K562 (cell line): ENCODE measurements around the gene KRTAP5-6. TPM values are rescaled to one million over a fixed set of nuclear protein-coding genes. Genes with fewer than 3 reads are reported as not detected.

Source experiments
- ATAC-seq: fragments of 200-7000 bp; cut with Tn5 transposase; 3 replicates; pipeline ENCODE4 v1.9.1; 2020; ENCODE audit warnings: moderate library complexity
- BruUV-seq: library from RNA; stranded (reverse); fragments of 400-500 nt; replicated peaks from 2 replicates; lab custom pipeline; 2021; lab: Mats Ljungman, UMichigan
- CTCF ChIA-PET: fragments of 300-600 bp; formaldehyde crosslinking; extraction: SDS; loops from one replicate; lab custom pipeline; 2021; ENCODE audit warnings: low intra/inter-chr PET ratio; lab: Yijun Ruan, JAX
- POLR2A ChIA-PET: fragments of 300-600, 350-650 bp; sonication (Branson Sonifier 250); formaldehyde crosslinking; extraction: SDS; loops from one replicate; lab custom pipeline; 2021; ENCODE audit warnings: antibody characterized with exemption, inconsistent platforms; lab: Yijun Ruan, JAX
- DNase-seq, 4 experiments: peaks; one replicate each; pipeline versions ENCODE4 v3.0.0 to v3.0.0-alpha.2; 2011 to 2018; ENCODE audit warnings: low spot score in 3 of 4, mixed read lengths in 3 of 4; ENCODE audit errors: extremely low read depth in 1 of 4
- FAIRE-seq: peaks from 2 replicates; lab custom pipeline; 2011; peaks lifted over from hg19 to GRCh38; lab: Jason Lieb, UNC
- H2AFZ ChIP-seq: 2 replicates; pipeline ENCODE4 v1.6.0; 2011; ENCODE audit warnings: low read depth, low read length, control low read depth, inconsistent platforms
- H3K27ac ChIP-seq: fragments of 200-600 bp; 3 replicates; pipeline ENCODE4 v1.8.0; 2011; ENCODE audit warnings: low read depth, mild to moderate bottlenecking, control low read depth, inconsistent platforms, low read length, moderate library complexity, mixed read lengths; ENCODE audit errors: extremely low read depth
- H3K27me3 ChIP-seq, 2 experiments: fragments of 300-600 bp in 1 of 2; 2 replicates in 1 of 2; 3 replicates in 1 of 2; pipeline versions ENCODE4 v1.6.0 to v1.8.0; 2011; ENCODE audit warnings: inconsistent platforms in 2 of 2, low read length in 2 of 2, mild to moderate bottlenecking in 1 of 2, mixed read lengths in 1 of 2, moderate library complexity in 1 of 2; ENCODE audit not compliant: control insufficient read depth in 2 of 2, insufficient read depth in 2 of 2
- H3K36me3 ChIP-seq: fragments of 300-600 bp; 3 replicates; pipeline ENCODE4 v1.8.0; 2011; ENCODE audit warnings: mild to moderate bottlenecking, low read length, inconsistent platforms; ENCODE audit not compliant: control insufficient read depth, insufficient read depth
- H3K4me1 ChIP-seq, 2 experiments: fragments of 200-600 bp in 1 of 2; replicated peaks in 1 of 2; 2 replicates in 1 of 2; 3 replicates in 1 of 2; pipeline versions ENCODE4 v1.5.1 to v1.8.0; 2011; ENCODE audit warnings: inconsistent platforms in 2 of 2, low read length in 2 of 2, mild to moderate bottlenecking in 1 of 2, mixed read lengths in 1 of 2, moderate library complexity in 1 of 2; ENCODE audit not compliant: control insufficient read depth in 2 of 2, insufficient read depth in 2 of 2
- H3K4me2 ChIP-seq: 2 replicates; pipeline ENCODE4 v1.6.1; 2011; ENCODE audit warnings: low read length, control low read depth, inconsistent platforms, mixed read lengths; ENCODE audit not compliant: insufficient read depth
- H3K4me3 ChIP-seq: fragments of 200-600 bp; sonication (generic), shearing (Covaris generic); 2 replicates; pipeline ENCODE4 v1.5.1; 2016; ENCODE audit warnings: control low read depth, inconsistent platforms
- H3K79me2 ChIP-seq: fragments of 200-600 bp; 3 replicates; pipeline ENCODE4 v1.8.0; 2011; ENCODE audit warnings: low read length, inconsistent platforms; ENCODE audit not compliant: control insufficient read depth, insufficient read depth
- H3K9ac ChIP-seq, 2 experiments: 2 replicates each; pipeline versions ENCODE4 v1.6.0 to v1.6.1; 2011; ENCODE audit warnings: low read depth in 2 of 2, low read length in 2 of 2, control low read depth in 1 of 2, inconsistent platforms in 1 of 2, mild to moderate bottlenecking in 1 of 2, mixed read lengths in 1 of 2; ENCODE audit not compliant: insufficient read depth in 1 of 2
- H3K9me1 ChIP-seq: one replicate; pipeline ENCODE4 v1.6.0; 2011; ENCODE audit warnings: inconsistent platforms, mild to moderate bottlenecking, low read length, moderate library complexity; ENCODE audit not compliant: control insufficient read depth, insufficient read depth
- H3K9me3 ChIP-seq: replicated peaks from 2 replicates; pipeline ENCODE4 v1.5.1; 2011; ENCODE audit warnings: low read depth, low read length, inconsistent platforms; ENCODE audit not compliant: control insufficient read depth, insufficient read depth
- H4K20me1 ChIP-seq: replicated peaks from 2 replicates; pipeline ENCODE4 v1.6.1; 2011; ENCODE audit warnings: low read length, inconsistent platforms, mixed read lengths; ENCODE audit not compliant: control insufficient read depth, insufficient read depth
- CBX5 ChIP-seq: IDR thresholded peaks from 2 replicates; pipeline ENCODE4 v1.6.1; 2014; ENCODE audit warnings: low read depth, borderline replicate concordance
- CTCFL ChIP-seq: IDR thresholded peaks from 2 replicates; pipeline ENCODE4 v1.6.1; 2011; ENCODE audit warnings: borderline replicate concordance, low read depth, mild to moderate bottlenecking, moderate library complexity, low read length; ENCODE audit not compliant: insufficient read depth, poor library complexity, severe bottlenecking
- ETV5 ChIP-seq: sonication (generic); formaldehyde crosslinking; IDR thresholded peaks from 2 replicates; pipeline ENCODE4 v1.4.0; 2020; ENCODE audit warnings: low read depth, mild to moderate bottlenecking, missing genetic modification reagents
- PRMT5 ChIP-seq: sonication (generic); formaldehyde crosslinking; IDR thresholded peaks from 2 replicates; pipeline ENCODE4 v1.5.0; 2020; ENCODE audit warnings: missing genetic modification reagents
- RAD21 ChIP-seq, 2 experiments: fragments of 250-450 bp in 1 of 2; fragments of 450-650 bp in 1 of 2; sonication (Bioruptor Pico) in 1 of 2; formaldehyde crosslinking in 1 of 2; IDR thresholded peaks in 1 of 2; conservative IDR thresholded peaks in 1 of 2; 2 replicates each; pipeline versions ENCODE4 v1.4.0 to v1.8.0; 2020 to 2022; ENCODE audit warnings: mild to moderate bottlenecking in 2 of 2, moderate library complexity in 1 of 2
- SIX5 ChIP-seq, 2 experiments: IDR thresholded peaks; 2 replicates each; pipeline ENCODE4 v1.6.1; 2011; ENCODE audit warnings: low read length in 2 of 2, borderline replicate concordance in 1 of 2, low read depth in 1 of 2, mild to moderate bottlenecking in 1 of 2, moderate library complexity in 1 of 2; ENCODE audit not compliant: insufficient read depth in 1 of 2
- SMAD2 ChIP-seq: fragments of 150-350 bp; IDR thresholded peaks from 2 replicates; pipeline ENCODE4 v1.6.1; 2014; ENCODE audit warnings: low read depth, mild to moderate bottlenecking, low read length
- SRSF7 ChIP-seq: fragments of 200-400 bp; formaldehyde crosslinking; optimal IDR thresholded peaks from 2 replicates; pipeline ENCODE3; 2017; ENCODE audit warnings: mild to moderate bottlenecking, low read depth, low read length
- ZBED1 ChIP-seq: IDR thresholded peaks from 2 replicates; pipeline ENCODE4 v1.6.1; 2014
- ZNF212 ChIP-seq: fragments of 450-650 bp; formaldehyde crosslinking; IDR thresholded peaks from 2 replicates; pipeline ENCODE4 v1.4.0; 2020; ENCODE audit warnings: mild to moderate bottlenecking
- ZNF239 ChIP-seq: fragments of 250-450 bp; sonication (Bioruptor Pico); IDR thresholded peaks from 2 replicates; pipeline ENCODE4 v1.4.0; 2020; ENCODE audit warnings: mild to moderate bottlenecking
- ZNF609 ChIP-seq: sonication (generic); formaldehyde crosslinking; IDR thresholded peaks from 2 replicates; pipeline ENCODE4 v1.8.1; 2023; ENCODE audit warnings: missing genetic modification reagents, mild to moderate bottlenecking, borderline replicate concordance
- WGBS: fragments of 100-300 bp; shearing (Covaris generic); methylation state at CpG from one replicate; pipeline ENCODE4 v1.1.6; 2016; ENCODE audit warnings: low coverage, mixed read lengths; ENCODE audit not compliant: insufficient coverage; ENCODE audit errors: missing lambda C conversion rate; 5-methylcytosine and 5-hydroxymethylcytosine counted together
- in situ Hi-C: fragments of 300-500 bp; cut with MboI; formaldehyde crosslinking; loops from 4 replicates; pipeline ENCODE4 v1.15.0; 2018; ENCODE audit warnings: inconsistent platforms, mixed read lengths
- intact Hi-C: fragments of 100-400 bp; cut with micrococcal nuclease; formaldehyde crosslinking; loops from 2 replicates; pipeline ENCODE4 v1.14.2; 2022
- polyA plus RNA-seq, 8 experiments: library from polyadenylated mRNA; depleted of rRNA in 4 of 8; stranded (reverse) in 5 of 8; unstranded in 3 of 8; fragments of >200 nt; fragmentation: Nextera tagmentation in 2 of 8; fragmentation: Illumina TruSeq in 1 of 8; extraction: Ambion mirVana in 2 of 8; extraction: Trizol in 1 of 8; gene quantifications; 2 replicates each; pipeline versions ENCODE4 v1.2.1 to v1.2.3, GENCODE V29; 2011 to 2014; ENCODE audit warnings: inconsistent platforms in 1 of 8, missing spikeins in 1 of 8
- total RNA-seq, 7 experiments: library from RNA; depleted of rRNA in 6 of 7; stranded (reverse); fragments of >200 nt in 6 of 7; fragmentation: Illumina TruSeq in 2 of 7; extraction: Trizol in 2 of 7; gene quantifications; 2 replicates each; pipeline versions ENCODE4 v1.2.1 to v1.2.3, GENCODE V29; 2011 to 2021; ENCODE audit warnings: low replicate concordance in 1 of 7

Gene KRTAP5-6
- total and polyA plus RNA-seq, 9 of the 15 experiments (the other 6 are each of a cell fraction or from before 2014, with no cell fraction given) = not detected

- in situ Hi-C loops (no loop called here), intact Hi-C loops (no loop called here)
- H3K9me1 ChIP-seq = no peaks in the 10 kb centered on the region
- H2AFZ ChIP-seq = no peak overlapping the region
- TF ChIP-seq SIX5 (IDR thresholded peaks at IDR 0.05; ENCODE audit: borderline replicate concordance in 1 of 2, insufficient read depth in 1 of 2, low read depth in 1 of 2, low read length in 2 of 2) (no peak), ZNF239 (CRISPR knock-in tag) (no peak), SMAD2 (no peak), CTCFL (no peak), ETV5 (no peak), ZNF212 (CRISPR knock-in tag) (no peak), ZNF609 (CRISPR knock-in tag) (no peak), CBX5 (no peak), SRSF7 (no peak), RAD21 (CRISPR knock-in tag; conservative IDR thresholded peaks at IDR 0.05 in 1 of 2, IDR thresholded peaks at IDR 0.05 in 1 of 2) (no peak), ZBED1 (no peak), PRMT5 (no peak)
- no peak overlapping the region for H3K27ac ChIP-seq
- POLR2A ChIA-PET = no interaction called here
- H3K27me3 ChIP-seq = peaks cover 21 to 48% of the 10 kb centered on the region in 2 experiments; a peak in 4 of 5 replicates
- no peak overlapping the region for H3K4me3 ChIP-seq
- peaks cover 0 to 2% of the 10 kb centered on the region in 2 experiments; a peak in 2 of 5 replicates for H3K4me1 ChIP-seq
- FAIRE-seq = no peak
- 1% methylated on average over 22 of the region's 24 CpGs for WGBS
- DNase-seq = no peak
- no peak overlapping the region for H3K9ac ChIP-seq
- CTCF ChIA-PET = no interaction called here
- no peaks in the 10 kb centered on the region for H3K36me3 ChIP-seq
- BruUV-seq = no TSS peak
- no peak for ATAC-seq
- H3K79me2 ChIP-seq = no peaks in the 10 kb centered on the region
- no peak overlapping the region for H3K4me2 ChIP-seq
- no peaks in the 10 kb centered on the region for H4K20me1 ChIP-seq
- H3K9me3 ChIP-seq = no peaks in the 10 kb centered on the region
Observed at GRCh38 chr11:1660111-1660867, 36.7 kb upstream of the KRTAP5-6 start.
